HCT116 (cell line): ENCODE results near the gene CCDC86.

Experiments
- CTCF ChIP-seq, 3 experiments: fragments of 200-600 bp in 1 of 3; sonication (generic) in 1 of 3; IDR thresholded peaks in 2 of 3; conservative IDR thresholded peaks in 1 of 3; 2 replicates each; pipeline ENCODE4 v1.5.1; 2012 to 2017; ENCODE audit warnings: low read depth in 2 of 3, low read length in 2 of 3, antibody characterized with exemption in 1 of 3, borderline replicate concordance in 1 of 3, control low read depth in 1 of 3, mild to moderate bottlenecking in 1 of 3, mixed read lengths in 1 of 3, mixed run types in 1 of 3, moderate library complexity in 1 of 3; ENCODE audit not compliant: insufficient read depth in 1 of 3
- EZH2 ChIP-seq: fragments of 200-600 bp; sonication (generic); IDR thresholded peaks from 2 replicates; pipeline ENCODE4 v1.6.1; 2017; ENCODE audit warnings: antibody characterized with exemption, mixed run types
- EZH2phosphoT487 ChIP-seq: fragments of 200-600 bp; IDR thresholded peaks from 2 replicates; pipeline ENCODE4 v1.6.1; 2018; ENCODE audit warnings: antibody characterized with exemption, borderline replicate concordance
- SP1 ChIP-seq: IDR thresholded peaks from 2 replicates; pipeline ENCODE4 v1.6.1; 2012; ENCODE audit warnings: low read depth

GRCh38 chr11:60852117-60852981 lies 10.4 kb downstream of the CCDC86 start:
- TF ChIP-seq EZH2 (no peak), CTCF (IDR thresholded peaks at IDR 0.05 in 2 of 3, conservative IDR thresholded peaks at IDR 0.05 in 1 of 3; ENCODE audit: borderline replicate concordance in 1 of 3, insufficient read depth in 1 of 3, low read depth in 2 of 3, low read length in 2 of 3) (no peak), SP1 (no peak), EZH2phosphoT487 (no peak)
